Endothelial cell of umbilical vein (primary cell): Measurements from ENCODE around the gene ANKRD13B. TPM values are rescaled to one million over a fixed set of nuclear protein-coding genes. Genes with fewer than 3 reads are reported as not detected.
"Not testable (repeated sequence)": the region's sequence is repeated elsewhere in the genome, so short reads cannot be mapped to it uniquely, and the experiment has no call there.

Experiments used
- BruUV-seq: library from RNA; stranded (reverse); fragments of 400-500 nt; replicated peaks from 2 replicates; lab custom pipeline; 2021; lab: Mats Ljungman, UMichigan
- CTCF ChIA-PET: fragments of 300-600, 350-600 bp; sonication (Branson Sonifier 250); formaldehyde crosslinking; loops from one replicate; lab custom pipeline; 2021; ENCODE audit warnings: antibody characterized with exemption, inconsistent platforms; lab: Charles Lee
- POLR2A ChIA-PET: fragments of 300-600, 350-600 bp; sonication (Branson Sonifier 250); formaldehyde crosslinking; loops from one replicate; lab custom pipeline; 2021; ENCODE audit warnings: antibody characterized with exemption, inconsistent platforms; lab: Charles Lee
- DNase-seq: peaks from one replicate; pipeline ENCODE4 v3.0.0-alpha.2; 2011; ENCODE audit warnings: low read depth, low spot score
- FAIRE-seq: peaks from 2 replicates; lab custom pipeline; 2011; peaks lifted over from hg19 to GRCh38; lab: Jason Lieb, UNC
- H2AFZ ChIP-seq: 2 replicates; pipeline ENCODE4 v1.6.0; 2012; ENCODE audit warnings: low read depth, low read length, control low read depth, inconsistent platforms
- H3K27ac ChIP-seq: 2 replicates; pipeline ENCODE4 v1.5.1; 2011; ENCODE audit warnings: low read depth, mild to moderate bottlenecking, control low read depth, low read length, moderate library complexity; ENCODE audit not compliant: insufficient read depth
- H3K27me3 ChIP-seq, 2 experiments: 2 replicates each; pipeline versions ENCODE4 v1.6.0 to v1.6.1; 2011; ENCODE audit warnings: low read length in 2 of 2, mixed read lengths in 1 of 2; ENCODE audit not compliant: control insufficient read depth in 2 of 2, insufficient read depth in 2 of 2
- H3K36me3 ChIP-seq, 2 experiments: 2 replicates in 1 of 2; 3 replicates in 1 of 2; pipeline ENCODE4 v1.5.1; 2011; ENCODE audit warnings: low read length in 2 of 2, mild to moderate bottlenecking in 1 of 2, moderate library complexity in 1 of 2; ENCODE audit not compliant: control insufficient read depth in 2 of 2, insufficient read depth in 2 of 2; ENCODE audit errors: extremely low read depth in 1 of 2
- H3K4me1 ChIP-seq: 3 replicates; pipeline ENCODE4 v1.5.1; 2011; ENCODE audit warnings: mild to moderate bottlenecking, low read length; ENCODE audit not compliant: control insufficient read depth, insufficient read depth; ENCODE audit errors: extremely low read depth
- H3K4me2 ChIP-seq: 2 replicates; pipeline ENCODE4 v1.6.1; 2011; ENCODE audit warnings: low read length, control low read depth, mixed read lengths; ENCODE audit not compliant: insufficient read depth
- H3K4me3 ChIP-seq, 3 experiments: fragments of 200-600 bp in 1 of 3; sonication (generic), shearing (Covaris generic) in 1 of 3; replicated peaks in 1 of 3; 2 replicates each; pipeline ENCODE4 v1.5.1; 2011 to 2016; ENCODE audit warnings: control low read depth in 3 of 3, low read length in 3 of 3, mild to moderate bottlenecking in 2 of 3, inconsistent platforms in 1 of 3, low read depth in 1 of 3, moderate library complexity in 1 of 3; ENCODE audit not compliant: insufficient read depth in 1 of 3
- H3K79me2 ChIP-seq: 2 replicates; pipeline ENCODE4 v1.6.0; 2012; ENCODE audit warnings: low read length, inconsistent platforms; ENCODE audit not compliant: control insufficient read depth, insufficient read depth
- H3K9ac ChIP-seq: replicated peaks from 2 replicates; pipeline ENCODE3; 2011; ENCODE audit warnings: low read length, control low read depth; ENCODE audit not compliant: insufficient read depth; ENCODE audit errors: extremely low read depth
- H3K9me1 ChIP-seq: replicated peaks from 3 replicates; pipeline ENCODE4 v1.6.0; 2011; ENCODE audit warnings: mild to moderate bottlenecking, low read length; ENCODE audit not compliant: control insufficient read depth, insufficient read depth; ENCODE audit errors: extremely low read depth
- H3K9me3 ChIP-seq: replicated peaks from 2 replicates; pipeline ENCODE4 v1.5.1; 2012; ENCODE audit warnings: low read length, inconsistent platforms; ENCODE audit not compliant: control insufficient read depth, insufficient read depth
- H4K20me1 ChIP-seq: replicated peaks from 2 replicates; pipeline ENCODE3; 2011; ENCODE audit warnings: mild to moderate bottlenecking, low read length; ENCODE audit not compliant: control insufficient read depth, insufficient read depth; ENCODE audit errors: extremely low read depth
- EZH2 ChIP-seq: IDR thresholded peaks from 2 replicates; pipeline ENCODE4 v1.6.1; 2012; ENCODE audit warnings: borderline replicate concordance, low read depth, mild to moderate bottlenecking, moderate library complexity, low read length, inconsistent platforms; ENCODE audit not compliant: severe bottlenecking
- FOS ChIP-seq: IDR thresholded peaks from 2 replicates; pipeline ENCODE4 v1.6.1; 2011; ENCODE audit warnings: mild to moderate bottlenecking, low read length, moderate library complexity, borderline replicate concordance; ENCODE audit not compliant: insufficient read depth
- GATA2 ChIP-seq: IDR thresholded peaks from 2 replicates; pipeline ENCODE4 v1.7.0; 2011; ENCODE audit warnings: low read depth, mild to moderate bottlenecking, moderate library complexity, mixed read lengths, low read length; ENCODE audit not compliant: insufficient read length, insufficient read depth
- JUN ChIP-seq: IDR thresholded peaks from 2 replicates; pipeline ENCODE4 v1.6.1; 2011; ENCODE audit warnings: borderline replicate concordance, low read depth; ENCODE audit not compliant: insufficient read length, insufficient read depth
- MYC ChIP-seq: IDR thresholded peaks from one replicate; pipeline ENCODE4 v1.6.1; 2011; ENCODE audit warnings: mild to moderate bottlenecking, low read depth, low read length
- POLR2A ChIP-seq: IDR thresholded peaks from 2 replicates; pipeline ENCODE4 v1.6.1; 2012; ENCODE audit warnings: low read depth, mild to moderate bottlenecking, control low read depth, low read length
- POLR2AphosphoS5 ChIP-seq: IDR thresholded peaks from 2 replicates; pipeline ENCODE4 v1.6.1; 2012; ENCODE audit warnings: low read depth, mild to moderate bottlenecking, control low read depth, low read length, moderate library complexity; ENCODE audit not compliant: insufficient read depth
- dilution Hi-C: fragments of 300-500 bp; cut with MboI; formaldehyde crosslinking; loops from one replicate; pipeline ENCODE4 v1.15.0; 2019; ENCODE audit warnings: low sequenced_read_pairs; ENCODE audit not compliant: extremely low pct_ligation_motif_present
- intact Hi-C: fragments of 100-400 bp; cut with micrococcal nuclease; formaldehyde crosslinking; loops from one replicate; pipeline ENCODE4 v1.10.0; 2022
- polyA plus RNA-seq, 4 experiments: library from polyadenylated mRNA; depleted of rRNA in 3 of 4; stranded (reverse) in 3 of 4; unstranded in 1 of 4; fragments of >200 nt; gene quantifications; 2 replicates each; pipeline versions ENCODE4 v1.2.1 to v1.2.3, GENCODE V29; 2011 to 2012; ENCODE audit warnings: missing spikeins in 1 of 4
- total RNA-seq: library from RNA; stranded (reverse); gene quantifications from 2 replicates; pipeline ENCODE4 v1.2.3, GENCODE V29; 2021
- TF ChIP-seq, protein P1 (sequence below): IDR thresholded peaks from 2 replicates; pipeline ENCODE4 v1.6.1; 2011; ENCODE audit not compliant: insufficient read depth, insufficient read length
- TF ChIP-seq, protein P2 (sequence below), 2 donors: IDR thresholded peaks; 1 replicate in 1 of 2; 2 replicates in 1 of 2; pipeline ENCODE4 v1.5.1; 2011; ENCODE audit warnings: low read length in 2 of 2, mild to moderate bottlenecking in 2 of 2, moderate library complexity in 2 of 2, control low read depth in 1 of 2, inconsistent platforms in 1 of 2, low read depth in 1 of 2; ENCODE audit not compliant: insufficient read depth in 1 of 2; ENCODE audit errors: extremely low read depth in 1 of 2

ANKRD13B gene
- total and polyA plus RNA-seq, 2 donors (not counting 3 experiments of a cell fraction or from before 2014, with no cell fraction given) = 21.1 to 23.2 TPM

DNA sequence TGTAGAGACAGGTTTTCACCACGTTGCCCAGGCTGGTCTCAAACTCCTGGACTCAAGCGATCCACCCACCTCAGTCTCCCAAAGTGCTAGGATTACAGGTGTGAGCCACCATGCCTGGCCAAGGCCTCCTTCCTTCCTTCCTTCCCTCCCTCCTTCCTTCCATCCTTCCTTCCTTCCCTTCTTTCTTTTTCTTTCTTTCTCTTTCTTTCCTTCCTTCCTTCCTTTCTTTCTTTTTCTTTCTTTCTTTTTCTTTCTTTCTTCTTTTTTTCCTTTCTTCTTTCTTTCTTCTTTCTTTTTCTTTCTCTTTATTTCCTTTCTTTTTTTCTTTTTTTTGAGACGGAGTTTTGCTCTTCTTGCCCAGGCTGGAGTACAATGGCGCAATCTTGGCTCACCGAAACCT, 34.8 kb upstream of the ANKRD13B start:
- dilution Hi-C loops, BruUV-seq, intact Hi-C loops, POLR2A ChIA-PET, H4K20me1 ChIP-seq, H3K4me3 ChIP-seq, H3K4me2 ChIP-seq, H3K36me3 ChIP-seq, H3K27me3 ChIP-seq, H3K9me3 ChIP-seq, H3K9me1 ChIP-seq, DNase-seq, H2AFZ ChIP-seq, H3K9ac ChIP-seq, H3K79me2 ChIP-seq, H3K4me1 ChIP-seq, H3K27ac ChIP-seq: not testable (repeated sequence)
- CTCF ChIA-PET = interaction anchor here (4.1 kb wide), 1 partner anchor 22 kb away, joined by 16 read pairs; no protein-coding TSS in a partner anchor
- FAIRE-seq = peak; percentile 50

DNA sequence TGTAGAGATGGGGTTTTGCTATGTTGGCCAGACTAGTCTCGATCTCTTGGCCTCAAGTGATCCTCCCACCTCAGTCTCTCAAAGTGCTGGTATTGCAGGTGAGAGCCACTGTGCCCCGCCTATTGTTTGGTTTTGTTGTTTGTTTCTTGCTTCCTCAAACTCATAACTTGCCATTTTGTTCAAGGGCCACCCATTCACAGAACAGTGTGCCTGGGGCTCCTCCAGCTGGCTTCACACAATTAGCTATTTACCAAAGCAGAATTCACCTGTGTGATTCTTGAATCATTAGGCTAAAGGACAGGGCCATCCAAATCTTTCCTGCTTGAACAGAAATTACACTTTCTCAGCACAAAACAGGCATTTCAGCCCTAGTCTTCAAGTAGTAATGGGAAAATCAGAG, 33.3 kb upstream of the ANKRD13B start:
- dilution Hi-C loops (no loop called here), intact Hi-C loops (no loop called here)
- no peaks in the 10 kb centered on the region for H4K20me1 ChIP-seq
- H3K79me2 ChIP-seq = no peaks in the 10 kb centered on the region
- H3K9ac ChIP-seq = no peak overlapping the region
- no peak overlapping the region for H3K27ac ChIP-seq
- ChIA-PET CTCF (interaction anchor here (1.0 kb wide), 2 partner anchors 189 to 190 kb away, joined by 3 read pairs; no protein-coding TSS in a partner anchor), POLR2A (interaction anchor here (0.6 kb wide), 1 partner anchor 15 kb away, joined by 3 read pairs; no protein-coding TSS in a partner anchor)
- H3K36me3 ChIP-seq = no peaks in the 10 kb centered on the region
- no peak overlapping the region for H2AFZ ChIP-seq
- no TSS peak for BruUV-seq
- H3K4me3 ChIP-seq = no peak overlapping the region
- DNase-seq = no peak
- no peaks in the 10 kb centered on the region for H3K9me3 ChIP-seq
- no peak overlapping the region for H3K4me2 ChIP-seq
- TF ChIP-seq MYC = no peak
- TF ChIP-seq FOS = no peak
- TF ChIP-seq GATA2 = no peak
- TF ChIP-seq POLR2AphosphoS5 = no peak
- TF ChIP-seq, protein P1, sequence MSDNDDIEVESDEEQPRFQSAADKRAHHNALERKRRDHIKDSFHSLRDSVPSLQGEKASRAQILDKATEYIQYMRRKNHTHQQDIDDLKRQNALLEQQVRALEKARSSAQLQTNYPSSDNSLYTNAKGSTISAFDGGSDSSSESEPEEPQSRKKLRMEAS = no peak
- no peak for TF ChIP-seq POLR2A
- no peak for TF ChIP-seq JUN
- no peak for TF ChIP-seq EZH2
- TF ChIP-seq, protein P2, sequence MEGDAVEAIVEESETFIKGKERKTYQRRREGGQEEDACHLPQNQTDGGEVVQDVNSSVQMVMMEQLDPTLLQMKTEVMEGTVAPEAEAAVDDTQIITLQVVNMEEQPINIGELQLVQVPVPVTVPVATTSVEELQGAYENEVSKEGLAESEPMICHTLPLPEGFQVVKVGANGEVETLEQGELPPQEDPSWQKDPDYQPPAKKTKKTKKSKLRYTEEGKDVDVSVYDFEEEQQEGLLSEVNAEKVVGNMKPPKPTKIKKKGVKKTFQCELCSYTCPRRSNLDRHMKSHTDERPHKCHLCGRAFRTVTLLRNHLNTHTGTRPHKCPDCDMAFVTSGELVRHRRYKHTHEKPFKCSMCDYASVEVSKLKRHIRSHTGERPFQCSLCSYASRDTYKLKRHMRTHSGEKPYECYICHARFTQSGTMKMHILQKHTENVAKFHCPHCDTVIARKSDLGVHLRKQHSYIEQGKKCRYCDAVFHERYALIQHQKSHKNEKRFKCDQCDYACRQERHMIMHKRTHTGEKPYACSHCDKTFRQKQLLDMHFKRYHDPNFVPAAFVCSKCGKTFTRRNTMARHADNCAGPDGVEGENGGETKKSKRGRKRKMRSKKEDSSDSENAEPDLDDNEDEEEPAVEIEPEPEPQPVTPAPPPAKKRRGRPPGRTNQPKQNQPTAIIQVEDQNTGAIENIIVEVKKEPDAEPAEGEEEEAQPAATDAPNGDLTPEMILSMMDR (IDR thresholded peaks at IDR 0.05; ENCODE audit: extremely low read depth in 1 of 2, insufficient read depth in 1 of 2, low read depth in 1 of 2, low read length in 2 of 2) = no peak
- no peaks in the 10 kb centered on the region for H3K9me1 ChIP-seq
- FAIRE-seq = no peak
- H3K27me3 ChIP-seq = no peaks in the 10 kb centered on the region
- no peaks in the 10 kb centered on the region for H3K4me1 ChIP-seq
